ENCODE measurements around the gene MAPK13.

- TF ChIP-seq, protein P1, sequence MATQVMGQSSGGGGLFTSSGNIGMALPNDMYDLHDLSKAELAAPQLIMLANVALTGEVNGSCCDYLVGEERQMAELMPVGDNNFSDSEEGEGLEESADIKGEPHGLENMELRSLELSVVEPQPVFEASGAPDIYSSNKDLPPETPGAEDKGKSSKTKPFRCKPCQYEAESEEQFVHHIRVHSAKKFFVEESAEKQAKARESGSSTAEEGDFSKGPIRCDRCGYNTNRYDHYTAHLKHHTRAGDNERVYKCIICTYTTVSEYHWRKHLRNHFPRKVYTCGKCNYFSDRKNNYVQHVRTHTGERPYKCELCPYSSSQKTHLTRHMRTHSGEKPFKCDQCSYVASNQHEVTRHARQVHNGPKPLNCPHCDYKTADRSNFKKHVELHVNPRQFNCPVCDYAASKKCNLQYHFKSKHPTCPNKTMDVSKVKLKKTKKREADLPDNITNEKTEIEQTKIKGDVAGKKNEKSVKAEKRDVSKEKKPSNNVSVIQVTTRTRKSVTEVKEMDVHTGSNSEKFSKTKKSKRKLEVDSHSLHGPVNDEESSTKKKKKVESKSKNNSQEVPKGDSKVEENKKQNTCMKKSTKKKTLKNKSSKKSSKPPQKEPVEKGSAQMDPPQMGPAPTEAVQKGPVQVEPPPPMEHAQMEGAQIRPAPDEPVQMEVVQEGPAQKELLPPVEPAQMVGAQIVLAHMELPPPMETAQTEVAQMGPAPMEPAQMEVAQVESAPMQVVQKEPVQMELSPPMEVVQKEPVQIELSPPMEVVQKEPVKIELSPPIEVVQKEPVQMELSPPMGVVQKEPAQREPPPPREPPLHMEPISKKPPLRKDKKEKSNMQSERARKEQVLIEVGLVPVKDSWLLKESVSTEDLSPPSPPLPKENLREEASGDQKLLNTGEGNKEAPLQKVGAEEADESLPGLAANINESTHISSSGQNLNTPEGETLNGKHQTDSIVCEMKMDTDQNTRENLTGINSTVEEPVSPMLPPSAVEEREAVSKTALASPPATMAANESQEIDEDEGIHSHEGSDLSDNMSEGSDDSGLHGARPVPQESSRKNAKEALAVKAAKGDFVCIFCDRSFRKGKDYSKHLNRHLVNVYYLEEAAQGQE (IDR thresholded peaks at IDR 0.05) = no peak
- TF ChIP-seq, protein P2, sequence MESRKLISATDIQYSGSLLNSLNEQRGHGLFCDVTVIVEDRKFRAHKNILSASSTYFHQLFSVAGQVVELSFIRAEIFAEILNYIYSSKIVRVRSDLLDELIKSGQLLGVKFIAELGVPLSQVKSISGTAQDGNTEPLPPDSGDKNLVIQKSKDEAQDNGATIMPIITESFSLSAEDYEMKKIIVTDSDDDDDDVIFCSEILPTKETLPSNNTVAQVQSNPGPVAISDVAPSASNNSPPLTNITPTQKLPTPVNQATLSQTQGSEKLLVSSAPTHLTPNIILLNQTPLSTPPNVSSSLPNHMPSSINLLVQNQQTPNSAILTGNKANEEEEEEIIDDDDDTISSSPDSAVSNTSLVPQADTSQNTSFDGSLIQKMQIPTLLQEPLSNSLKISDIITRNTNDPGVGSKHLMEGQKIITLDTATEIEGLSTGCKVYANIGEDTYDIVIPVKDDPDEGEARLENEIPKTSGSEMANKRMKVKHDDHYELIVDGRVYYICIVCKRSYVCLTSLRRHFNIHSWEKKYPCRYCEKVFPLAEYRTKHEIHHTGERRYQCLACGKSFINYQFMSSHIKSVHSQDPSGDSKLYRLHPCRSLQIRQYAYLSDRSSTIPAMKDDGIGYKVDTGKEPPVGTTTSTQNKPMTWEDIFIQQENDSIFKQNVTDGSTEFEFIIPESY (IDR thresholded peaks at IDR 0.05) = no peak
- TF ChIP-seq CTCF (IDR thresholded peaks at IDR 0.05; ENCODE audit: low read depth, low read length, missing input control) (no peak), HNF4A (conservative IDR thresholded peaks at IDR 0.05) (no peak), JUND (IDR thresholded peaks at IDR 0.05) (no peak), YY1 (IDR thresholded peaks at IDR 0.05) (no peak)
Observed at GRCh38 chr6:36187446-36187845, 57.1 kb downstream of the MAPK13 start.

All from liver (tissue), 3 donors.